ENCODE data around the gene CD70.
"Not testable (repeated sequence)": the region's sequence is repeated elsewhere in the genome, so short reads cannot be mapped to it uniquely, and the experiment has no call there.

CD70 gene

DNA sequence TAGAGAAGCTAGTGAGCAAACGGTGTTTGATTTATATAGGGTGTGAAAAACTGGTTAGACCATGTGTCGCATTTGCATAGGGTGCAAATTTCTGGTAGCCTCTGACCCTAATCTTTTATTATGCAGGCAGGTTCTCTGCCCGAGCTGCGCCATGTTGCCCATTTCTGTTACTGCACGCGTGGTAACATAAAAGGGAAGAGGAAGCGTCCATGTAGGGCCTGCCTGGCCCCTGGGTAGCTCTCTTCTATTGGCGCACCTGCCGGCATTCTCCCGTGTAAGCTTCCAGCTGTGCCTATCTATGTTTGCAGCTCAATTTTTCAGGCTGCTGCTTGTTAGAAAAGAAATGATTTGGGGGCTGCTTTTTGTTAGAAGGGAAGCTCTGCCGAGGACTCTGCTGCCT, 14.0 kb upstream of the CD70 start:
- FAIRE-seq (no peak), DNase-seq (ENCODE audit: insufficient read length) (no peak)
- TF ChIP-seq POLR2AphosphoS5 (IDR thresholded peaks at IDR 0.05; ENCODE audit: low read depth, low read length): no peak
- no peak for TF ChIP-seq POLR2A (IDR thresholded peaks at IDR 0.05; ENCODE audit: low read depth, low read length)
- TF ChIP-seq TAF1 (IDR thresholded peaks at IDR 0.05; ENCODE audit: borderline replicate concordance, low read depth, low read length): no peak

DNA sequence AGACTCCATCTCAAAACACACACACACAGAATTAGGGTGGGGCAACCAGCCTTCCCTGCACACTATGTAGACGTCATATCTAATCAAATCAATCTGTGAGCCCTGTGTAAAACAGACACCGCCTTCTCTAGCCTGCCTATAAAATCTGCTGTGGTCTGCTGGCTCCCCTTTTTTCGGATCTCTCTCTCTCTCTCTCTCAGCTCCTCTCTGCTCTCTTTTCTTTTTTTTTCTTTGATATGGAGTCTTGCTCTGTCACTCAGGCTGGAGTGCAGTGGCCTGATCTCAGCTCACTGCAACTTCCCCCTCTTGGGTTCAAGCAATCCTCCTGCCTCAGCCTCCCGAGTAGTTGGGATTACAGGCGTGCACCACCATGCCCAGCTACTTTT, 11.8 kb upstream of the CD70 start:
- FAIRE-seq (no peak), DNase-seq (ENCODE audit: insufficient read length) (no peak)
- no peak for TF ChIP-seq POLR2A (IDR thresholded peaks at IDR 0.05; ENCODE audit: low read depth, low read length)
- no peak for TF ChIP-seq POLR2AphosphoS5 (IDR thresholded peaks at IDR 0.05; ENCODE audit: low read depth, low read length)
- no peak for TF ChIP-seq TAF1 (IDR thresholded peaks at IDR 0.05; ENCODE audit: borderline replicate concordance, low read depth, low read length)

DNA sequence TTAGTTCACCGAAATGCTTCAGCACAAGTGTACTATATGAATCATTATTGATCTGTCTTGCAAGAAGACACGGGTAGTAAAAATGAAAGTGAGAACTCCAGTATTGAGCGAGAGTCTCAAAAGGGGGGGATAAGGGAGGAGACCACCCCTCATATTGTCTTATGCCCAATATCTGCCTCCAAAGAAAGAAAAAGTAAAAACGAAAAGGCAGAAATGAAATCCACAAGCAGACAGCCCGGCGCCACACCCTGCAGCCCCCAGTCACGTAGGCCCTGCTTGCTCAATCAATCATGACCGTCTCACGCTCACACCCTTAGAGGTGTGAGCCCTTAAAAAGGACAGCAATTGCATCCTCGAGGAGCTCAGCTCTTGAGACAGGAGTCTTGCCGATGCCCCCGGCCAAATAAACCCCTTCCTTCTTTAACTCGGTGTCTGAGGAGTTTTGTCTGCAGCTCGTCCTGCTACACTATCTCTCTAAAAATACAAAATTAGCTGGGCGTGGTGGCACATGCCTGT, 10.6 kb upstream of the CD70 start:
- not testable (repeated sequence) for DNase-seq (ENCODE audit: insufficient read length)
- FAIRE-seq: peak; percentile 89

DNA sequence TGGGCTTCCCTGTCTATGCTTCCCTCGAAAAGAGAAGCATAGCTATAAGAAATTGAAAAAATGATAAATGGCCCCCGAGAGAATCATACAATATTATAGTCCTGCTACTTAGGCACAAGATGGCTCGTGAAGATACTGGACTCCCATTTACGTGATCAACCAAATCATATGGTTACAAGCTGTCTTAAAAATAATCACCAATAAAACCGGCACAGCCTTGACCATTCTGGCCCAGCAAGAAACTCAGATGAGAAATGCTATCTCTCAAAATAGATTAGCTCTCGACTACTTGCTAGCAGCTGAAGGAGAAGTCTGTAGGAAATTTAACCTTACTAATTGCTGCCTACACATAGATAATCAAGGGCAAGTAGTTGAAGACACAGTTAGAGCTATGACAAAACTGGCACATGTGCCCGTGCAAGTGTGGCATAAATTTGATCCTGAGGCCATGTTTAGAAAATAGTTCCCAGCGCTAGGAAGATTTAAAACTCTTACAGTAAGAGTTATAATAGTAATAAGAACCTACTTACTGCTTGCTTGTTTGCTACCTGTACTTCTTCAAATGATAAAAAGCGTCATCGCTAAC, 10.1 kb upstream of the CD70 start:
- DNase-seq (ENCODE audit: insufficient read length); FAIRE-seq: not testable (repeated sequence)

DNA sequence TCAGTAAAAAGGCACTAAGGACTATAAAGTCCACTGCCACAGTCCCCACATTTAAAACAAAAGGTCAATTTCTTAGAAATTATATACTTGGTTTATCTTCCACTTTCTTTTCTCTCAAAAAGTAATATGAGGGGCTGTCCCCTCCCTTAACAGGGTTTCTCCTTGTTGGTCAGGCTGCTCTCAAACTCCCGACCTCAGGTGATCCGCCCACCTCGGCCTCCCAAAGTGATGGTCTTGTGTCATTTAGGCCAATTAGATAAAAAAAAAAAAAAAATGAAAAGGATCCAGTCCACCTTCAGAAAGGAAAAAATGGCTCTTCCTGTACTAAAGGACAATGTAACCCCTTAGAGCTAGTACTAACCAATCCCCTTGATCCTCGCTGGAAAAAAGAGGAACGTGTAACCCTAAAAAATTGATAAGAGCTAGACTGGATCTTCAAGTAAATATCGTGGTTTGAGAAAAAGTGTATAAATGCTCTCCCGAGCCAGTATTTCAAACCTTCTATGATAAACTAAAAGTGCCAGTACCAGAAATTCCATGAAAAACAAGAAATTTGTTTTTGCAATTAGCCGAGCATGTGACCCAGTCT, 9.0 kb upstream of the CD70 start:
- DNase-seq (ENCODE audit: insufficient read length): no peak
- TF ChIP-seq POLR2A (IDR thresholded peaks at IDR 0.05; ENCODE audit: low read depth, low read length) (no peak), TAF1 (IDR thresholded peaks at IDR 0.05; ENCODE audit: borderline replicate concordance, low read depth, low read length) (no peak), POLR2AphosphoS5 (IDR thresholded peaks at IDR 0.05; ENCODE audit: low read depth, low read length) (no peak)
- no peak for FAIRE-seq

DNA sequence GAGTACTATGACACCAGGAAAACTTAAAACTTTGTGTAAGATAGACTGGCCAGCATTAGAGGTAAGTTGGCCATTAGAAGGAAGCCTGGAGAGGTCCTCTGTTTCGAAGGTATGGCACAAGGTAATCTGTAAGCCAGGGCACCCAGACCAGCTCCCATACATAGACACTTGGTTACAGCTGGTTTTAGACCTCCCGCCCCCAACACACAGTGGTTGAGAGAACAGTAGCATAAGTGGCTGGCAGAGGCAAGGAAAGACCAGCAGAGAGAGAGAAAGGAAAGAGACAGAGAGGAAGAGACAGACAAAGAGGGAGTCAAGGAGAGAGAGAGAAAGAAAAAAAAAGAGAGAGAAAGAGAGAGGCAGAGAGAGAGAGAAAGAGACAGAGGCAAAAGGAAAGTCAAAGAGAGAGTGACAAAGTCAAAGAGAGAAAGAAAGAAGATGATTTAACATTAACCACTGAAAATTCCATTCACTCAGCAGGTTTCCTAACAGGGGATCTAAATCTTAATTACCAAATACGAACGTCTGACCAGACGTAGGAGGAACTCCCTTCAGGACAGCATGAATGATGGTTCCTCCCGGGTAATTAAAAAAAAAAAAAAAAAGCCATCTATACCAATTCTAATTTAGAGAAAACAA, 7.4 kb upstream of the CD70 start:
- FAIRE-seq; DNase-seq (ENCODE audit: insufficient read length): not testable (repeated sequence)

DNA sequence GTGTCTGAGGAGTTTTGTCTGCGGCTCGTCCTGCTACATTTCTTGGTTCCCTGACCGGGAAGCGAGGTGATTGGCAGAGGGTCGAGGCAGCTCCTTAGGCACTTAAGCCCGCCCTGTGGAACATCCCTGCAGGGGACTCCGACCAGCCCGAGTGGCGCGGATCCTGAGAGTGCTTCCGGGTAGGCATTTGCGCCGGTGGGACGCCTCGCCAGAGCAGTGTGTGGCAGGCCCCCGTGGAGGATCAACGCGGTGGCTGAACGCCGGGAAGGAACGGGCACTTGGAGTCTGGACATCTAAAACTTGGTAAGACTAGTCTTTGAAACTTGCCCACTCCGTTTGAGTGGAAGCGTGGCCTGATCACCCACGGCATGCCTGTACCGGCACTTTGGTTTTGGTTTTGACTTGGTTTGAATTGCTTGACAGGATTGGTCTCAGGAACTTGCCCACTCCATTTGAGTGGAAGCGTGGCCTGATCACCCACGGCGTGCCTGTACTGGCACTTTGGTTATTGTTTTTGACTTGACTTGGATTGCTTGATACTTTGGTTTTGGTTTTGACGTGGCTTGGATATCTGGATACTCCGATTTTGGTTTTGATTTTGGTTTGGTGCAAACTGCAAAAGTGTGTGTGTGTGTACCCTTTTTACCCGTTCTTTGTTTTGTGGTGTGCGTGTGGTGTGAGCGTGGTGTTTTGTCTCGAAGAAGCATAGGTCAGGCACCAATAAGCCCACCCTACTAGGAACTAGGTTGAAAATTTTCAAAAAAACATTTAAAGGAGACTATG, 6.7 kb upstream of the CD70 start:
- not testable (repeated sequence) for FAIRE-seq; DNase-seq (ENCODE audit: insufficient read length)

DNA sequence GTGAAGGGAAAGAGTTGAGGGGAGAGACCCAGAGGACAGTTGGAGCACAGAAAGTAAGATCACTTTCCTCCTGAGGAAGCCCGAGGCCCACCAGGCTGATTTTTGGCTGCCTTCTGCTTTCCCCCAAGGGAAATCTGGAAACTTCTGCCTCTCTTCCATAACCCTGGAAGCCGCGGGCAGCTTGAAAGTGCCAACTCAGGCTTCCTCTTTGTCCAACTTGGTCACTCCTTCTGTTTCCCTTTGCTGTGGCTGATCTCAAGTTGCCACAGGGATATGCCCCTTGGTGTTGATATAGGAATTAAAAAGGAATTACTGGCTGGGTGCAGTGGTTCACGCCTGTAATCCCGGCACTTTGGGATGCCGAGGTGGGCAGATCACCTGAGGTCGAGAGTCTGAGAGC, 5.7 kb upstream of the CD70 start:
- TF ChIP-seq POLR2AphosphoS5 (IDR thresholded peaks at IDR 0.05; ENCODE audit: low read depth, low read length) (no peak), TAF1 (IDR thresholded peaks at IDR 0.05; ENCODE audit: borderline replicate concordance, low read depth, low read length) (no peak), POLR2A (IDR thresholded peaks at IDR 0.05; ENCODE audit: low read depth, low read length) (no peak)
- DNase-seq (ENCODE audit: insufficient read length) (no peak), FAIRE-seq (no peak)

DNA sequence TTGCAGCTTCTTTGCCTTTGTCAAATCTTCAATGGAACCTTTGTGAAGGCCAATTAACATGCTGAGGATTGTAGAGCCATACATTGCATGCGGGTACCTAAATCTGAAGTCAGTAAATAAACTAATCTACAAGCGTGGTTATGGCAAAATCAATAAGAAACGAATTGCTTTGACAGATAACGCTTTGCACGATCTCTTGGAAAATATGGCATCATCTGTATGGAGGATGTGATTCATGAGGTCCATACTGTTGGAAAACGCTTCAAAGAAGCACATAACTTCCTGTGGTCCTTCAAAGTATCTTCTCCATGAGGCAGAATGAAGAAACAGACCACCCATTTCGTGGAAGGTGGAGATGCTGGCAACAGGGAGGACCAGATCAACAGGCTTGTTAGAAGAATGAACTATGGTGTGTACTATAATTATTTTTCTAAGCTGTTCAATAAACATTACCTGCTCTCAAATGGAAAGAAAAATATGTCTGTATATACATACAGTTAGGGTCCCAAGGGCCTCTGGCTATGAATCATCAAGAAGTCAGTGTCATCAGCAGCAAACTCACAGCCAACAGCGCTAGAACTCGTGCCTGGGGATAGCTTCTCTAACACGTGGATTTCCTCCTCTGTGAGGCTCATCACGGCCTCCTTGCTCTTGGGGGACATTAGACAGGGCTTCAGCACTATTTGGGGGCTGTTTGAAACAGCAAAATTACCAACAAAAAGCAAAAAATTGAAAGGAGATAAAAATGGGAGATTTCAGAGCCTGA, 2.9 kb upstream of the CD70 start:
- DNase-seq (ENCODE audit: insufficient read length) (no peak), FAIRE-seq (peak; percentile 54)
- TF ChIP-seq TAF1 (IDR thresholded peaks at IDR 0.05; ENCODE audit: borderline replicate concordance, low read depth, low read length) (no peak), POLR2A (IDR thresholded peaks at IDR 0.05; ENCODE audit: low read depth, low read length) (no peak)

DNA sequence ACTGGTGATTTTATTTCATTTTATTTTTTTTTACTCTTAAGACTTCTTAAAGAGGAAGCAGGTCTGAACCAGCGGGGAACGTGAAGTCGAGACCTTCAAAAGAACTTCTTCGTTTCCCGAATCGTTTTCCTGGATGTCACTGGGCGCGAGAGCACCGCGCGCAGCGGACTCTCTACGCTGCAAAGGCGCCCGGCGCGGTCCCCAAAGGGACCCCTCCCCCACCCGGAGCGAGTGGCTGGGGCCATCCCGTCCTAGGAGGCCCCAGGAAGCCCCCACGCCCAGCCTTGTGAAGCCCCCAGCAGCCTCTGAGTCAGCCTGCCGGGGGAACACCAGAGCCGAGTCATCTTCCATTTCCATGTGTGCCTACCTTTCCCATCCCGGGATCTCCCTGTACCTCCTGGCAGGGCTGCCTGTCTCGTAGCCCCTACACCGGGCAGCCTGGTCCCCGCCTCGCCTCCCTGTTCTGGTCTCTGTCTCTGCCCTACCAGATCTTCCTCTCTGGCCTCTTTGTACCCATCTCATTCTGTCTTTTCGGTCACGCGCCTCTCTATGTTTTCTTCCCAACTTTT, 608 bp downstream of the CD70 start:
- FAIRE-seq: no peak
- peak; percentile 50 for DNase-seq (ENCODE audit: insufficient read length)
- TF ChIP-seq POLR2A (IDR thresholded peaks at IDR 0.05; ENCODE audit: low read depth, low read length): no peak
- peak; percentile 40; the same call in 1 of the 2 replicates for TF ChIP-seq TAF1 (IDR thresholded peaks at IDR 0.05; ENCODE audit: borderline replicate concordance, low read depth, low read length)
- no peak for TF ChIP-seq POLR2AphosphoS5 (IDR thresholded peaks at IDR 0.05; ENCODE audit: low read depth, low read length)

DNA sequence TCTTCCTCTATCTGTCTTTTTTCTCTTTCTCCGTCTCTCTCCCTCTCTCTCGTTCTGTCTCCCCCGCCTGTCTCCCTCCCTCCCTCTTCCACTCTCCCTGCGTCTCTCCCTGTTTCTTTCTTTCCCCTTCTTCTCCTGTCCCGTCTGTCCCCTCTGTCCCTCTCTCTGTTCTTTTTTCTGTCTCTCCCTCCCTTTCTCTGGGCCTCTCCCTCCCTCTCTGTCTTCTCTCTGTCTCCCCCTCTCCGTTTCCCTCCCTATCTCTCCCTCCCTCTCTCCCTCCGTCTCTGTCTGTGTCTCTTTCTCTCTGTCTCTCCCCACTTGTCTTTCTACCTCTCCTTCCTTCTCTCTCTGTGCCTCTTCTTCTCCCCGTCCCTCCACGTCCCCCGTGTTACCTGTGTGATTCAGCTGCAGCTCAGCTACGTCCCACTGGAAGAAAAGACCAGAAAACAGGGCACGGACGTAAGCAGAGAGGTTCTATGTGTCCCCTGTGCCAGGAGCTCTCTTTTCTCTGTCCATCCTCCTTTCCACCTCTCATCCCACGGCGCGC, 1.2 kb downstream of the CD70 start:
- DNase-seq (ENCODE audit: insufficient read length) (no peak), FAIRE-seq (peak; percentile 71)
- TF ChIP-seq TAF1 (IDR thresholded peaks at IDR 0.05; ENCODE audit: borderline replicate concordance, low read depth, low read length): no peak
- TF ChIP-seq POLR2AphosphoS5 (IDR thresholded peaks at IDR 0.05; ENCODE audit: low read depth, low read length): peak; percentile 8; the same call in 1 of the 2 replicates
- no peak for TF ChIP-seq POLR2A (IDR thresholded peaks at IDR 0.05; ENCODE audit: low read depth, low read length)
